ENCODE data around the gene KRTAP13-1. TPM values are rescaled to one million over a fixed set of nuclear protein-coding genes. Genes with fewer than 3 reads are reported as not detected.

The KRTAP13-1 gene
- not detected in 2 replicates for total RNA-seq

GRCh38 chr21:30395731-30396130 lies at the start of gene KRTAP13-1:
Gene KRTAP13-1 (plus strand): TSS chr21:30396031. CDS start chr21:30396087, 56 bp downstream.

GRCh38 chr21:30348506-30348905 lies 47.3 kb upstream of the KRTAP13-1 start, which contains the start of gene KRTAP23-1:
Gene KRTAP23-1 (minus strand): TSS chr21:30348606. CDS start chr21:30348606, 0 bp downstream.

GRCh38 chr21:30372139-30372770 lies 23.6 kb upstream of the KRTAP13-1 start, which contains the start of gene KRTAP13-2:
Gene KRTAP13-2 (minus strand): TSS chr21:30372271. CDS start chr21:30372213, 58 bp downstream.

GRCh38 chr21:30425826-30426225 lies 30.0 kb downstream of the KRTAP13-1 start, which contains the start of gene KRTAP13-3:
Gene KRTAP13-3 (minus strand): TSS chr21:30425926. CDS start chr21:30425912, 14 bp downstream.

GRCh38 chr21:30430170-30430655 lies 34.4 kb downstream of the KRTAP13-1 start, which contains the start of gene KRTAP13-4:
Gene KRTAP13-4 (plus strand): TSS chr21:30430220. CDS start chr21:30430276, 56 bp downstream.

GRCh38 chr21:30439975-30440374 lies 44.1 kb downstream of the KRTAP13-1 start, which contains the start of gene KRTAP15-1:
Gene KRTAP15-1 (plus strand): TSS chr21:30440275. CDS start chr21:30440328, 53 bp downstream.

Other genes starting within 250 kb of the KRTAP13-1 start
- gene CLDN17, start 229.2 kb upstream of the KRTAP13-1 start, total RNA-seq, result not detected in 2 replicates
- not detected in 2 replicates for gene CLDN8, start 179.9 kb upstream of the KRTAP13-1 start, total RNA-seq
- not detected in 2 replicates for gene KRTAP24-1, start 113.1 kb upstream of the KRTAP13-1 start, total RNA-seq
- gene KRTAP25-1, start 106.5 kb upstream of the KRTAP13-1 start, total RNA-seq, result not detected in 2 replicates
- gene KRTAP26-1, start 75.7 kb upstream of the KRTAP13-1 start, total RNA-seq, result not detected in 2 replicates
- not detected in 2 replicates for gene KRTAP27-1, start 58.3 kb upstream of the KRTAP13-1 start, total RNA-seq
- not detected in 2 replicates for gene KRTAP23-1, start 47.4 kb upstream of the KRTAP13-1 start, total RNA-seq
- not detected in 2 replicates for gene KRTAP13-2, start 23.8 kb upstream of the KRTAP13-1 start, total RNA-seq
- not detected in 2 replicates for gene KRTAP13-3, start 29.9 kb downstream of the KRTAP13-1 start, total RNA-seq
- gene KRTAP13-4, start 34.2 kb downstream of the KRTAP13-1 start, total RNA-seq, result not detected in 2 replicates
- not detected in 2 replicates for gene KRTAP15-1, start 44.2 kb downstream of the KRTAP13-1 start, total RNA-seq
- not detected in 2 replicates for gene KRTAP19-1, start 84.3 kb downstream of the KRTAP13-1 start, total RNA-seq
- not detected in 2 replicates for gene KRTAP19-2, start 91.4 kb downstream of the KRTAP13-1 start, total RNA-seq
- not detected in 2 replicates for gene KRTAP19-3, start 96.0 kb downstream of the KRTAP13-1 start, total RNA-seq
- gene KRTAP19-4, start 101.1 kb downstream of the KRTAP13-1 start, total RNA-seq, result not detected in 2 replicates
- gene KRTAP19-5, start 106.1 kb downstream of the KRTAP13-1 start, total RNA-seq, result not detected in 2 replicates
- gene KRTAP19-6, start 145.8 kb downstream of the KRTAP13-1 start, total RNA-seq, result not detected in 2 replicates
- gene KRTAP19-7, start 165.3 kb downstream of the KRTAP13-1 start, total RNA-seq, result not detected in 2 replicates
- gene KRTAP22-2, start 194.4 kb downstream of the KRTAP13-1 start, total RNA-seq, result not detected in 2 replicates
- gene KRTAP6-3, start 196.4 kb downstream of the KRTAP13-1 start, total RNA-seq, result not detected in 2 replicates
- gene KRTAP6-2, start 202.9 kb downstream of the KRTAP13-1 start, total RNA-seq, result not detected in 2 replicates
- gene KRTAP22-1, start 205.1 kb downstream of the KRTAP13-1 start, total RNA-seq, result not detected in 2 replicates
- not detected in 2 replicates for gene KRTAP6-1, start 217.9 kb downstream of the KRTAP13-1 start, total RNA-seq
- gene KRTAP20-1, start 220.4 kb downstream of the KRTAP13-1 start, total RNA-seq, result not detected in 2 replicates
- gene KRTAP20-4, start 224.6 kb downstream of the KRTAP13-1 start, total RNA-seq, result not detected in 2 replicates
- not detected in 2 replicates for gene KRTAP20-2, start 239.2 kb downstream of the KRTAP13-1 start, total RNA-seq
- gene KRTAP20-3, start 246.8 kb downstream of the KRTAP13-1 start, total RNA-seq, result not detected in 2 replicates

All from smooth muscle cell of the pulmonary artery (primary cell).